Umbilical cord (tissue), 2 donors: Measurements from ENCODE around the gene SLC25A40. TPM values are rescaled to one million over a fixed set of nuclear protein-coding genes. Genes with fewer than 3 reads are reported as not detected.
"Not testable (repeated sequence)": the region's sequence is repeated elsewhere in the genome, so short reads cannot be mapped to it uniquely, and the experiment has no call there.

Experiments
- DNase-seq: peaks from one replicate; pipeline ENCODE4 v3.0.0-alpha.2; 2015; ENCODE audit warnings: low spot score
- total RNA-seq: library from RNA; depleted of rRNA; stranded (reverse); fragments of >200 nt; gene quantifications from one replicate; pipeline ENCODE4 v1.2.3, GENCODE V29; 2014; ENCODE audit warnings: low replicate concordance; ENCODE audit not compliant: insufficient read depth

Gene SLC25A40
- total RNA-seq, 1 donor from 2014 or later = 66.7 TPM

DNA sequence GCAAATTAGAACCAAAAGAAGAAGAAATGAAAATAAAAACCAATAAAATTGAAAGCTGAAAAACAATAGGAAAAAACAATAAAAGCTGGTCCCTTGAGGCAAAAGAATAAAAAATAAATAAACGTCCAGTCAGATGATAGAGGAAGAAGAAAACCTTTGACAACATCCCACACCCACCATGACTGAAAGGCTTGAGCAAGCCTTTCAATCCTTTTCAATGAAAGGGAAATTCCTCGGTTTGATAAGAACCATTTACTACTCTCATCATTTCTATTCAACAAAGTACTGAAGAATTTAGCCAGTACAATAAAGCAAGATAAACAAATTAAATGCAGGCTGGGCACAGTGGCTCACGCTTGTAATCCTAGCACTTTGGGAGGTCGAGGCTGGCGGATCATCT lies 3.8 kb downstream of the SLC25A40 start:
- DNase-seq = no peak

DNA sequence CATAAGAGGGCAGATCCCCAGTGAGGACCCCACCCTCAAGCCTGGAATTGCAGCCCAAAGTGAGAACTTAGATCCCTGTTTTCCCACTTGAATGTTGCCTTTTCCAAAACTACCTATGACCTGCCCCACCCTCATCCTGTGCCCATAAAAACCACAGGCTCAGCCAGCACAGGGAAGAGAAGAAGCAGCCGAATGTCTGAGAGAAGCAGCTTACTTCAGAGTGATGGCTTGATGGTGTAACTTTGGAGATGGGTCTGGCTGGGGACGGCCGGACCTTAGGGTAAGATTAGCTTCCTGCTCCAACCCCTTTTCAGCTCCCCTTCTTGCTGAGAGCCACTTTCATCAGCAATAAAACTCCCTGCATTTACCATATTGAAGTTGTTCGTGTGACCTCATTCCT lies 5.7 kb downstream of the SLC25A40 start:
- DNase-seq = no peak

DNA sequence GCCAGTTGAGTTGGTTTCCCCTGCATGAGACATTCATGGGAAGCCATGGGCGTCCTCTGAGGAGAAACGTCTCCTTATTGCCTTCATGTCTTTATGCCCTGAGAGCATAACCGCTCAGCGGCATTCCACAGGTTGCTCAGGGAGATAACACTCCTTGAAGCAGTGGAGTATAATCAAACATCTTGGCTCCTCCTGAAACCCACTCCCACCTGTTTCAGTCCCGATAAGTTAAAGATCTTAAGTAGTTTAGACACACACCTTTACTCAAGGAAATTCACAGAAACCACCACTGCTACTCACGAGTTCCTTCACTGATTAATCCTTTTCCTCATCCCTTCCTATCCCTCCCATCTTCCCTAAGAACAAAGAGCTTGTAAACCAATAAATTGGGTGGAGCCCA lies 9.6 kb downstream of the SLC25A40 start:
- DNase-seq = not testable (repeated sequence)

- no peak for DNase-seq
Observed at GRCh38 chr7:87866089-87866488, 10.1 kb downstream of the SLC25A40 start.

DNA sequence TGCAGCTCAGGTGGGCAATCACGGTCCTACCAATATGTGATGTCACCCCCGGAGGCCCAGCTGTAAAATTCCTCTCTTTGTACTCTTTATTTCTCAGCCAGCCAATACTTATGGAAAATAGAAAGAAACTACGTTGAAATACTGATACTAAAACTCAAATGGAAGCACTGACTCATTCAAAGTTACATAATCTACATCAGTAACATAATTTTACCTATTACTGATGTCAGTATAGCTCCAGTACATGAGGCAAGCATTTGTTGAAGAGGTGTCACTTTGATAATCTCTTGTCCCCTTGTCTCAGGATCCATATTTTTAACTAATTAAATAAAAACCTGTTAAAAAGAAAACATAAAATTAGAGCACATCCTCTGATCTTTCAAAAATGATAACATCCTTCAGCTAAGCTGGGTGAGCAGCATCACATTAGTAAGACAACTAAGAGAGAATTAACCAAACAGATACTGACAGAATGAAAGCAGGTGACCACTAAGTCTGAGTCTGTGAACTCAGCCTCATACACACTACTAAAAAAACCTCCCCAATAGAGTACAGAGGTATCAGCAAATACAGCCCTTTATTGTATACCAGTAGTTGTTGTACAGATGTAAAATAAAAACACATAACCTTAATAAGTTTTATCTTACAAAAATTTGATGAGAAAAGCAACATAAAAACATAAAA lies 17.6 kb downstream of the SLC25A40 start:
- DNase-seq = no peak

GRCh38 chr7:87853237-87853864 lies 22.8 kb downstream of the SLC25A40 start:
- no peak for DNase-seq

GRCh38 chr7:87852306-87852705 lies 23.9 kb downstream of the SLC25A40 start:
- DNase-seq = no peak

DNA sequence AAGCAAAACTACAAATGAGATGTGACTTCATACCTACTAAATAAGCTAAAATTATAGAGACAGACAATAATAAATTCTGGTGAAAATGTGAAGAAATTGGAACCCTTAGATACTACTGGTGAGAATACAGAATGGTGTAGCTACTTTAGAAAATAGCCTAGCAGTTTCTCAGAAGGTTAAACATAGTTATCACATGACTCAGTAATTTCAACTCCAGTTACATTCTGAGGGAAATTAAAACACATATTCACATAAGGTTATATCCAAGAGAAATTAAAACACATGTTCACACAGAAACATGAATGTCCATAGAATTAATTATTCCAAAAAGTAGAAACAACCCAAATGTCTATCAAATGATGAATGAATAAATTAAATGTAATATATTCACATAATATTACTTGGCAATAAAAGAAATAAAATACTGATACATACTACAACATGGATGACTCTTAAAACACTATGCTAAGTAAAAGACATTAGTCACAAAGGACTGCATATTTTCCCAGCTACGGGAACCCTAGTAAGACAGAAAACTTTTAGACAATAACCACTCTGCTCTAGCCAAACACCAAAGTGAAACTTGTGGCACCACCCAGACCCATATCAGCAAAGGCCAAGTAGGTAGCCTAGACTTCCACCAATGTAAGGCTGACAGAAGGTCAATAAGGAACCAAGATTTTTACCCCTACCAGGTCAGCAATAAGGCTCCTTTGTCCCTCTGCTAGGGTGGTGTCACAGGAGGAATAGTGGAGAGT lies 25.1 kb downstream of the SLC25A40 start:
- no peak for DNase-seq

- DNase-seq = no peak
Observed at GRCh38 chr7:87837597-87837996, 38.6 kb downstream of the SLC25A40 start.

DNA sequence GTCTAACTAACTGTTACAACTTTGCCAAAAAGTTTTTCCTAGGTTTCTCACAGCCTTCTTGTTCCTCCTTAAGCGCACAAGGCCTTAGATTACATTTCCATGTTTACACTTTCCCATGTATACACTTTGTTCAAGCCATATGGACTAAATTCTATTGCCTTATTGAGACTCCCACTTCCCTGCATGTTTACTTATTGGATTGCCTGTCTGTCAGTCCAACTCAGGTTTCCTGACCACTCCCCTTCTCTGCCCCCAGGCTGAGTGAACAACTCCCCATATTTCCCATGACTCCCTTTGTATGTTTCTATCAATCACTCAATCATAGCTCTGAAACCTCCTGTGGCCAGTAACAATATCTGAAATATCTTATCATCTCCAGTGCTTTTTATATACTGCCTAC lies 43.0 kb downstream of the SLC25A40 start:
- no peak for DNase-seq

- no peak for DNase-seq
Observed at GRCh38 chr7:87831097-87831496, 45.1 kb downstream of the SLC25A40 start.

DNA sequence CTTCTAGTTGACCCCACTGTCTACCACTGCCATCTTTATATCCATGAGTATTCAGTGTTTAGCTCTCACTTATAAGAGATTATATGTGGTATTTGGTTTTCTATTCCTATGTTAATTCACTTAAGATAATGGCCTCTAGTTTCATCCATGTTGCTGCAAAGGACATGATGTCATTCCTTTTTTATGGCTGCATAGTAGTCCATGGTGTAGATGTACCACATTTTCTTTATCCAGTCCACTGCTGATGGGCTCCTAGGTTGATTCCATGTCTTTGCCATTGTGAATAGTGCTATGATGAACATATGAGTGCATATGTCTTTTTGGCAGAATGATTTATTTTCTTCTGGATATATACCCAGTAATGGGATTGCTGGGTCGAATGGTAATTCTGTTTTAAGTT lies 47.8 kb downstream of the SLC25A40 start:
- not testable (repeated sequence) for DNase-seq

- DNase-seq = not testable (repeated sequence)
Observed at GRCh38 chr7:87825369-87825768, 50.8 kb downstream of the SLC25A40 start.

- not testable (repeated sequence) for DNase-seq
Observed at GRCh38 chr7:87822056-87822455, 54.1 kb downstream of the SLC25A40 start.

DNA sequence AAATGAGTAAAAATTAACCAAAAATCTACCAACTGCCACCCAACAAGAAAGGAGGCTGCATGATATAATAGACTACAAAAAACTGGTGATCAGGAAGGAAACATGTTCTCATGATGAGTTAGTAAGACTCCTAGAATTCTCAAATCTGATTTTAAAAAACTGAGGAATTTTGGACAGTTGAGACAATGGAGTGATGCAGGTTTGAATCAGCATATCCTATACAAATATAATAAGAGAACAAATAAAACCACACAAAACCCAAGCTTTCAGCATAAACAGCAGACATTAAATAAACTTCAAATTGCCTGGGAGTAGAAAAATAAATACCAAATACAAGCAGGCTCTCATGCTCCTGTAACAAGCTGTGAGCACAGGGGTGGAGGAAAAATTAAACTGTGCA lies 57.8 kb downstream of the SLC25A40 start:
- no peak for DNase-seq

GRCh38 chr7:87816389-87816788 lies 59.8 kb downstream of the SLC25A40 start:
- no peak for DNase-seq

DNA sequence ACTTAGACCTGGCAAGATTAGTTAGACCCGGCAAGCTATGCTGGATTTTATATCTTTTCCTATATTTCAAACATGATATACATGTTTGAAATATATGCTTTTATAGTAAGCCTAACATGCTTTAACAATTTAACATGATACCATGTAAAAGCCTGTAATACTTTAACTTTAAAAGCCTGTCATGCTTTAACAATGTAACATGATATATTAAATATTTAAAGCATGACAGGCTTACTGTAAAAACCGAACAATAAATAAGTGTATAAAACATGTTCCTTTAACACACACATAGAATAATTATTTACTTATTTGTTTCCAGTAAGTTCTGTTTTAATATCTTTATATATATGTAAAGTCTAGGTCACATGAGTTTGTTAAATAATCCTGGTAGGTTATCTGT lies 65.4 kb downstream of the SLC25A40 start:
- no peak for DNase-seq

- DNase-seq = no peak
Observed at GRCh38 chr7:87810130-87810529, 66.0 kb downstream of the SLC25A40 start.

GRCh38 chr7:87806150-87806549 lies 70.0 kb downstream of the SLC25A40 start:
- DNase-seq = no peak

DNA sequence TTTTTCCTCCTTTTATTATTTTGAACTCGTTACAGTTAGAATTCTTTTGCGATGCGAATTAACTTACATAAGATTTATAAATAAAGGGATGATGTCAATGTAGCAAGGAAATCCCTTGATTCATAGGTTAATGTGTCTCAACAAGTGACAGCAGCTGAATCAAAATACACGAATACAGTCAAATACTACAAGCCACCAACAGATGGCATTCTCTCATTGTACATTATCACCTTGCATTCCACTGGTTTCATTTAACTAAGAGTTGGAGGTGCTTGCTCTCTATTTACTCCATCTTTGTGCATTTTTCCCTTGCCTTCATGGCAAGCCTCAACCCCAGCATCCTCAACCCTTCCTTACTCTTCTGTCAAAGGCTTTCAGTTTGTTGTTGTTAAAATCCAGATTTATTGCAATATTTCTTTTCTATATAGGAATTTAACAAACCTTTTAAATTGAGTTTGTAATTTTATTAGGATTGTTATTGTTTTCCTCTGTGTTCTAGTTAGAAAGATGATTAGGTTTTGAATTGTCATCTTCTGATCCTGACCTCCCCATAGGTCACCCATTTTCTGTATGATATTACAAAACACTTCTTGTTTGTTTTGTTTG lies 78.3 kb downstream of the SLC25A40 start:
- peak; percentile 51 for DNase-seq

GRCh38 chr7:87797395-87797794 lies 78.8 kb downstream of the SLC25A40 start:
- no peak for DNase-seq

DNA sequence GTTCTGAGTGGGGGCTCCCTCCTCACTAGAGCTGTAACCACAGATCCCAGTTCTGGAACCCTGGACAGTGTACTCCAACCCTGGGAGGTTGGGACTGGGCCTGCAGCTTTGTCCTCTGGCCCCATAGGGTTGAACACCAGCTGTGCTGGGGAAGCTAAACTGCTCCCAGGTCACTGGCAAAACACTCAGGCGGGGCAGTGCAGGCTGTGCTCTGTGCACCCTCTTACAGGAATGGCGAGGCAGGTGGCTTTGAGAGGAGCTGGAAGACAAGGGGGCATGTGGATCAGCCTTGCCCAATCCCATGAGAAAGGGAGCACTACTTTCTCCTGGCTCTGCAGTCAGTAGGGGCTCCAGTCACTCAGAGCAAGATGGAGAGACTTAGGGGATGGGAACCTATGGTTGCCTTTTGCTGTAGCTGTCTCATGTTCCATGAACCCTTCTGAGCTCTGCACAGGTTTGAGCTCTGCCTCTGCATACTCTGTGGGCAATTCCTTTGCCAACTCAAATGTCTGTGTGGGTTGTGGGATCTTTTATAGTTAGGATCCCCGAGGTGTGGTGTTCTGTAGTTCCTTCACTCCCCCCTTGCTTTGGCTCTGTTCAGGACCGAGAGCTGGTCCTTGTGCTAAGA lies 90.7 kb downstream of the SLC25A40 start:
- no peak for DNase-seq
